Lower leg skin (tissue), 3 donors: Measurements from ENCODE around the gene PRX.

ENCODE experiments used
- CTCF ChIP-seq, 3 donors: fragments of 450-650 bp; IDR thresholded peaks; one replicate each; pipeline ENCODE4 v1.5.1; 2016; ENCODE audit warnings: antibody characterized with exemption in 3 of 3, mild to moderate bottlenecking in 3 of 3, moderate library complexity in 2 of 3
- POLR2A ChIP-seq, 2 donors: fragments of 450-650 bp; IDR thresholded peaks; one replicate each; pipeline ENCODE4 v1.6.1; 2016 to 2017; ENCODE audit warnings: antibody characterized with exemption in 2 of 2, mild to moderate bottlenecking in 1 of 2, moderate library complexity in 1 of 2

GRCh38 chr19:40344422-40344821 is 68.8 kb downstream of the PRX start:
- no peak for TF ChIP-seq CTCF (IDR thresholded peaks at IDR 0.05)
- TF ChIP-seq POLR2A (IDR thresholded peaks at IDR 0.05): no peak
